DND-41 (cell line): ENCODE data around the gene ASIC2.

ENCODE experiments used
- EZH2 ChIP-seq: IDR thresholded peaks from 3 replicates; pipeline ENCODE4 v1.6.1; 2012; ENCODE audit warnings: borderline replicate concordance, low read depth, mild to moderate bottlenecking, moderate library complexity, low read length, inconsistent platforms; ENCODE audit not compliant: severe bottlenecking
- TF ChIP-seq, protein P1 (sequence below): IDR thresholded peaks from 2 replicates; pipeline ENCODE4 v1.5.1; 2012; ENCODE audit warnings: borderline replicate concordance, low read length, moderate library complexity, mild to moderate bottlenecking; ENCODE audit not compliant: poor library complexity, severe bottlenecking; ENCODE audit errors: extremely low read depth

DNA sequence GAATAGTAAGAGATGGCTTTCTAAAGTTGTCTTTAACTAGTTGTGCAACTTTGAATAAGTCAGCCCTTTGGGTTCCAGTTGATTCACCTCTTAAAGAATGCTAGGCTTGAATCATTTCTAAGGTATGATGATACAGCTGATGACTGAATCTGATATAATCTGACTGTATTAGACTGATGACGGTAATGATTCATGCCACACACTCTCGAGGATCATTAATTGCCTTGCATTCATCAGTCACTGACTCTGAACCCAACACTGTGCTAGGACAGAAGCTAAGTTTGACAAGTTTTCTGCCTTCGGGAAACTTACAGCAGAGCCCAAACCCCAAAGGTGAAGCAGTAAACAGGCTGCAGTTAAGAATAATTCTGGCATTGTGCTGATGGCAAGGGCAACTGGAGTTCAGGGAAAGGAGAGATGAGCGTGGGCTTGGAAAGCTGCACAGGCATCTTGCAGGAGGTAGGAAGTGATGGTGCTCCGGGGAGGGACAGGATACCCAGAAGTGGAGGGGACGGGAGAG is 25.8 kb downstream of the ASIC2 start:
- TF ChIP-seq, protein P1, sequence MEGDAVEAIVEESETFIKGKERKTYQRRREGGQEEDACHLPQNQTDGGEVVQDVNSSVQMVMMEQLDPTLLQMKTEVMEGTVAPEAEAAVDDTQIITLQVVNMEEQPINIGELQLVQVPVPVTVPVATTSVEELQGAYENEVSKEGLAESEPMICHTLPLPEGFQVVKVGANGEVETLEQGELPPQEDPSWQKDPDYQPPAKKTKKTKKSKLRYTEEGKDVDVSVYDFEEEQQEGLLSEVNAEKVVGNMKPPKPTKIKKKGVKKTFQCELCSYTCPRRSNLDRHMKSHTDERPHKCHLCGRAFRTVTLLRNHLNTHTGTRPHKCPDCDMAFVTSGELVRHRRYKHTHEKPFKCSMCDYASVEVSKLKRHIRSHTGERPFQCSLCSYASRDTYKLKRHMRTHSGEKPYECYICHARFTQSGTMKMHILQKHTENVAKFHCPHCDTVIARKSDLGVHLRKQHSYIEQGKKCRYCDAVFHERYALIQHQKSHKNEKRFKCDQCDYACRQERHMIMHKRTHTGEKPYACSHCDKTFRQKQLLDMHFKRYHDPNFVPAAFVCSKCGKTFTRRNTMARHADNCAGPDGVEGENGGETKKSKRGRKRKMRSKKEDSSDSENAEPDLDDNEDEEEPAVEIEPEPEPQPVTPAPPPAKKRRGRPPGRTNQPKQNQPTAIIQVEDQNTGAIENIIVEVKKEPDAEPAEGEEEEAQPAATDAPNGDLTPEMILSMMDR = no peak
- TF ChIP-seq EZH2 = no peak
